Chondrocyte (in vitro differentiated cells): ENCODE results near the gene TOR3A. TPM values are rescaled to one million over a fixed set of nuclear protein-coding genes. Genes with fewer than 3 reads are reported as not detected.

Source experiments
- DNase-seq: peaks from one replicate; pipeline ENCODE4 v3.0.0; 2021; ENCODE audit warnings: mixed read lengths, low spot score
- H3K27ac Mint-ChIP-seq: one replicate; pipeline ENCODE4 v1.8.0; 2021; ENCODE audit warnings: mild to moderate bottlenecking, moderate library complexity, mixed read lengths; ENCODE audit not compliant: unreplicated experiment
- H3K27me3 Mint-ChIP-seq: 2 replicates; pipeline ENCODE4 v1.8.0; 2021; ENCODE audit warnings: low read depth, mixed read lengths
- H3K36me3 Mint-ChIP-seq: 2 replicates; pipeline ENCODE4 v1.8.0; 2021; ENCODE audit warnings: low read depth, mixed read lengths
- H3K4me1 Mint-ChIP-seq: 2 replicates; pipeline ENCODE4 v1.8.0; 2021; ENCODE audit warnings: low read depth, mild to moderate bottlenecking, mixed read lengths
- H3K4me3 Mint-ChIP-seq: one replicate; pipeline ENCODE4 v1.8.0; 2021; ENCODE audit warnings: mild to moderate bottlenecking, moderate library complexity, mixed read lengths; ENCODE audit not compliant: unreplicated experiment
- H3K9me3 Mint-ChIP-seq: 2 replicates; pipeline ENCODE4 v1.8.0; 2021; ENCODE audit warnings: low read depth, mixed read lengths
- CTCF ChIP-seq: fragments of 200-600 bp; sonication (generic); IDR thresholded peaks from 2 replicates; pipeline ENCODE4 v1.5.0; 2021; ENCODE audit warnings: antibody characterized with exemption, mild to moderate bottlenecking, moderate library complexity
- total RNA-seq: library from RNA; stranded (reverse); gene quantifications from 3 replicates; pipeline ENCODE4 v1.2.1, GENCODE V29; 2021

The TOR3A gene
- total RNA-seq, 1 donor from 2014 or later = 17.9 TPM

- no peak overlapping the region for H3K27ac Mint-ChIP-seq
- H3K4me3 Mint-ChIP-seq = no peak overlapping the region
- no peaks in the 10 kb centered on the region for H3K27me3 Mint-ChIP-seq
- peaks cover 27% of the 10 kb centered on the region for H3K4me1 Mint-ChIP-seq
- no peak for DNase-seq
- no peaks in the 10 kb centered on the region for H3K9me3 Mint-ChIP-seq
- no peak for TF ChIP-seq CTCF
- H3K36me3 Mint-ChIP-seq = peaks cover 10% of the 10 kb centered on the region
Measured at GRCh38 chr1:179087665-179088064, 5.8 kb downstream of the TOR3A start.

DNA sequence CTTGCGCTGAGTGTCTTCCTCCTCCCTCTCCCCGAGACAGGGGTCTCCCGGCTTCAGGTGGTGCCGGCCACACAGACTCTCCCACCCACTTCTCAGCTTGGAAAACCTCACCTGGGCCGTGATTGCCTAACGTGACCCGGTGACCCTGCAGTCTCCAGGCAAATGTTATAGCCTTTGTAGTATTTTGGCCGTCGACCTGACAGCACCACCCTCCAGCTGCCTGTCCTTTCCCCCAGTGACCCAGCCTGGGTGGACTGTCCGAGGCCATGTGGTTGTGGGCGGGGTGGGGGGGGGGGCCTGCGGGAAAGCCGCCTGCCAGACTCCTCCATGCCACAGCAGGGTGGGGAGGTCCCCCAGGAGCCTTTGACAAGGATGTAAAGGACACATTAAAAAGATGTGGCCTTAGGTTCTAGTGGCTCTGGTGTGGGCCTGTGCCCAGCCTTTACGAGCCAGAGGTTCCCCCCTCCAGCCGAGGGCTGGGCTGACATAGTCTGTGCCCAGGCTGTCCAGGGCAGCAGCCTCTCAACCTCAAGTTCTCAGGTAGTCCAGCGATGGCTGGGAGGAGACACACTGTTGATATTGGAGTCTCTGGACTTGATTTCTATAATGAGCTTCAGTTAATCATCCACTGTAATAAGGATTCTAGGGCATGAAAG, 8.1 kb downstream of the TOR3A start:
- no peak for TF ChIP-seq CTCF
- peaks cover 23% of the 10 kb centered on the region for H3K36me3 Mint-ChIP-seq
- peaks cover 26% of the 10 kb centered on the region for H3K4me1 Mint-ChIP-seq
- no peak for DNase-seq
- no peaks in the 10 kb centered on the region for H3K27me3 Mint-ChIP-seq
- no peak overlapping the region for H3K4me3 Mint-ChIP-seq
- no peaks in the 10 kb centered on the region for H3K9me3 Mint-ChIP-seq
- H3K27ac Mint-ChIP-seq = peak overlapping the region; percentile 83

GRCh38 chr1:179090522-179090921, 8.7 kb downstream of the TOR3A start:
- H3K27me3 Mint-ChIP-seq = no peaks in the 10 kb centered on the region
- H3K36me3 Mint-ChIP-seq = peaks cover 24% of the 10 kb centered on the region
- DNase-seq = peak; percentile 53
- H3K9me3 Mint-ChIP-seq = no peaks in the 10 kb centered on the region
- TF ChIP-seq CTCF = peak; percentile 37
- peak overlapping the region; percentile 83 for H3K27ac Mint-ChIP-seq
- H3K4me1 Mint-ChIP-seq = peaks cover 26% of the 10 kb centered on the region
- H3K4me3 Mint-ChIP-seq = no peak overlapping the region

DNA sequence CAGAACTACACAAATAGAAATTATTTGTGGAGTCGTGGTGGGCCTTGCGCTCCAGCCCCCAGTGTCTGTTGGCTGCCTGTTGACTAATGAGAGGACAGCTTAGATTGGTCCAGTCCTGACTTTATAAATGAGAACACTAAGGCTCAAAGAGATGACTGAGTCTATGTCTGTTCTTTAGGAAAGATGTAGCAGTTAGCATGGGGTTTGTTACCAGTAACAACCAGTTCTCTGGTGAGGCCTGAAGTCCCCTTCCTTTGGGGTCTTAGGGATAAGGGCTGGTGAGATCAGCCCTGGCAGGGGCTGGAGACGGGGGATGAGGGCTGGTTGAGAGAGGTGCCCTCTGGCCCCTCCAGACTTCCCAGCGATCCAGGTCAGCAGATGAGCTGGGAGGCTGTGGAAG, 9.1 kb downstream of the TOR3A start:
- Mint-ChIP-seq H3K9me3 (no peaks in the 10 kb centered on the region), H3K27me3 (no peaks in the 10 kb centered on the region), H3K4me1 (peaks cover 26% of the 10 kb centered on the region), H3K4me3 (no peak overlapping the region), H3K27ac (peak overlapping the region; percentile 83), H3K36me3 (peaks cover 26% of the 10 kb centered on the region)
- TF ChIP-seq CTCF = no peak
- DNase-seq = peak; percentile 32

DNA sequence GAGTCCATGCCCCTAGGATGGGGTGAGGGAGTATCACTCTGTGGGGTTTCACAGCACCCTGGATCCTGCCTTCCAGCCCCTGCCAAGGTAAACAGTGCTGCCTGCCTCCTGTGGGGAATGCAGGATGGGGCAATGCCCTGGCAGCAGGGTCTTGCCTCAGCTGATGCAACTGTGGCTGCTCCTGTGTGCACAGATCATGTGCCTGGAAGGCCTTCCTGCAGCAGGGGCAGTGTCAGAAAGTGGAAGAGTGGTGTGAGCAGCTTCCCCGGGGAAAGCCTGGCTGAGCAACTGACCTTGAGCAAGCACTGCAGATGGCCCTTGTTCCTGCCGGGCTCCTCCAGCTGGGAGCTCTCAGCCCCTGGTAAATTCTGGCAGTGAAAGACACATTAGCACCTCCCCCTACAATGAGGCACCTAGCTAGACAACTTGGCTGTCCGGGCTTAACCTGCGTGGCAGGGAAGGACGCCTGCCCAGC, 9.9 kb downstream of the TOR3A start:
- no peaks in the 10 kb centered on the region for H3K27me3 Mint-ChIP-seq
- peaks cover 26% of the 10 kb centered on the region for H3K4me1 Mint-ChIP-seq
- H3K36me3 Mint-ChIP-seq = peaks cover 27% of the 10 kb centered on the region
- DNase-seq = peak; percentile 67
- no peak for TF ChIP-seq CTCF
- H3K27ac Mint-ChIP-seq = peak overlapping the region; percentile 83
- no peaks in the 10 kb centered on the region for H3K9me3 Mint-ChIP-seq
- H3K4me3 Mint-ChIP-seq = no peak overlapping the region
